C4-2B (cell line): ENCODE measurements around the gene TNK2.
"Not testable (repeated sequence)": the region's sequence is repeated elsewhere in the genome, so short reads cannot be mapped to it uniquely, and the experiment has no call there.

ENCODE experiments used
- H3K27ac ChIP-seq: fragments of 450-650 bp; 2 replicates; pipeline ENCODE4 v1.5.1; 2017
- CTCF ChIP-seq: fragments of 450-650 bp; conservative IDR thresholded peaks from 2 replicates; pipeline ENCODE4 v1.5.1; 2017; ENCODE audit warnings: mild to moderate bottlenecking
- ZFX ChIP-seq: fragments of 450-650 bp; IDR thresholded peaks from 2 replicates; pipeline ENCODE4 v1.6.1; 2017

Gene TNK2

GRCh38 chr3:195836476-195837135 is 71.7 kb downstream of the TNK2 start:
- no peak overlapping the region for H3K27ac ChIP-seq
- TF ChIP-seq ZFX (no peak), CTCF (no peak)

- TF ChIP-seq ZFX: no peak
- no peak overlapping the region for H3K27ac ChIP-seq
Measured at GRCh38 chr3:195835791-195836190, 72.6 kb downstream of the TNK2 start.

GRCh38 chr3:195834675-195835583 is 73.4 kb downstream of the TNK2 start:
- H3K27ac ChIP-seq: no peak overlapping the region
- TF ChIP-seq CTCF (no peak), ZFX (no peak)

- H3K27ac ChIP-seq: no peak overlapping the region
- no peak for TF ChIP-seq CTCF
- no peak for TF ChIP-seq ZFX
Measured at GRCh38 chr3:195829897-195830254, 78.5 kb downstream of the TNK2 start.

GRCh38 chr3:195828762-195829161 is 79.6 kb downstream of the TNK2 start:
- no peak overlapping the region for H3K27ac ChIP-seq
- TF ChIP-seq ZFX: no peak
- no peak for TF ChIP-seq CTCF

GRCh38 chr3:195825857-195826804 is 82.2 kb downstream of the TNK2 start:
- TF ChIP-seq CTCF (no peak), ZFX (no peak)

GRCh38 chr3:195825191-195825588 is 83.2 kb downstream of the TNK2 start:
- no peak for TF ChIP-seq ZFX
- no peak for TF ChIP-seq CTCF
- no peak overlapping the region for H3K27ac ChIP-seq

More at GRCh38 chr3:195825857-195826804, 82.2 kb downstream of the TNK2 start:
- H3K27ac ChIP-seq: no peak overlapping the region

- H3K27ac ChIP-seq: not testable (repeated sequence)
Measured at GRCh38 chr3:195824425-195825190, 83.7 kb downstream of the TNK2 start.
